GM15510 (cell line): ENCODE results near the gene LAMA2.

ENCODE experiments used
- POLR2A ChIP-seq: IDR thresholded peaks from 3 replicates; pipeline ENCODE4 v1.6.1; 2011; ENCODE audit warnings: borderline replicate concordance; ENCODE audit not compliant: insufficient read length; ENCODE audit errors: extremely low read depth

The LAMA2 gene

DNA sequence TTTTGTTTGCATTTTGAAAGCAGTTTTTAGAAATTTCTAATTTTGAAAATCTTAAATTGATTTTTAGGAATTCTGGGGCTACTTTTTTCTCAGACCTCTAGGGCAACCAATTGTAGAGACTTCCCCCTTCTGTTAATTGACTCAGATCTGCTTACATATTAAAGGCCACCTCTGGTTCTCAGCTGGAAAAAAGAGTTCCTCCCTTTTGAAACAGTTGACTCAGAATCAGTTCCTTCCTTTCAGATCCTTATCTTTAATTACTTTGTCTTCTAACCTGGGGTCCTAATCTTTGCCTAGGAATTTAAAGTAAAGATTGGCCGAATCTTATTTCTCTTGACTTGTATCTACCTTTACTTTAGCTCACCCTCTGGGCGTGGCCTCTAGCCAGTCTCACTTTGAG is 146.8 kb downstream of the LAMA2 start:
- no peak for TF ChIP-seq POLR2A

DNA sequence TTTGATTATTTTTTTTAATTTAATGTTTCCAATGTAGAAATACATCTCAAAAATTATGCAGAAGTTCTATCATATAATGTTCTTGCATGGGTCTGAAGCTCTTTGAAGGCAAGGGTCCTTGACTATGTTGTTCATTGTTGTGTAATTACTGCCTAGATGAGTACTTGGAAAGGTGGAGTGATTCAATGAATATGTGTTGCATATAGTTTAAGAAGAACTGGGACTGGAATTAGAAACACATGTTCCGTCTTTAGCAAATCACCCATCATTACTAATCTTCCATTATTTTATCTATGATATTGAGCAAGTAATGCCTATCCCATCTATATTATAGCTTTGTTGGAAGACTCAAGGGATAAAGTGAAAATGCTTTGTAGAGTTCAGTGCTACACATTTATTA is 147.3 kb downstream of the LAMA2 start:
- no peak for TF ChIP-seq POLR2A

DNA sequence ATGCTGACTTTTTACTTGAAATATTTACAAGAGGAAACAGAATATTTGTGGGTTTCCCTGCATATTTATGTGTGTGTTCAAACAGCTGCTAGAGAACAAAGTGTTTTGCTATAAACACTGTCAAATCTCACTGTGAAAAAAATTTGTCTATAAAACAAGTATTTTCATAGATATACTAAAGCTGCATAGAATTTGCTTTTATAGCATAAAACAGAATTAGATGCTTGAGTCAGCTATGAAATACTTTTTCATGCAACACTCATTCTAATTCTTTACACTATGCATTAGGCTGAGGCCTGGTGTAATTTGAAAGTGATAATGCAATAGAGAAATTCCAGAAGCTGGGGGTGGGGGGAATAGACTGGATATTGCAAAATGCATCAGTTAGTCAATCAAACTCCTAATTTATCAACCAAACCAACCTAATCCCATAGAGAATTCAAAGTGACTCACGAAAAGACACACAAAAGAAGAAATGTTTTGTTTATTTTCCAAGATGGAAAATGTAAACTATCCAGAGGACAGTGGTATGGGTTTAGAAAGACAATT is 148.2 kb downstream of the LAMA2 start:
- no peak for TF ChIP-seq POLR2A

DNA sequence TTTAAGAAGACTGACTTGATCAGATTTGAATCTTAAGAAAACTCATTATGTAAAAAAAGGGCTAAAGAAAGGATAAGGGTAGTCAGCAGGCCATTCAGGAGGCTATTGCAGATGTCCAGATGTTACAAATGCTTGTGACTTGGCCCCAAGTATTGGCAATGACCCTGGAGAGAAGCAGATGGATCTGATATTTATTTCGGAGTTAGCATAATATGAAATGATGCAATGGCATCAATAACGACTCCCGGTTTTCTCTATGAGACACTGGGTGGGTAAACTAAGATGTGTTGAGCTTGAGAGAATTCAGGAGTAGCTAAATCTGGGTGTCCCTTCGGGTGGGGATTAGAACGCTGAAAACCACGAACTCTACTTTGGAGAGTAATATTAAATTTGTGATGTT is 149.7 kb downstream of the LAMA2 start:
- TF ChIP-seq POLR2A, result no peak

DNA sequence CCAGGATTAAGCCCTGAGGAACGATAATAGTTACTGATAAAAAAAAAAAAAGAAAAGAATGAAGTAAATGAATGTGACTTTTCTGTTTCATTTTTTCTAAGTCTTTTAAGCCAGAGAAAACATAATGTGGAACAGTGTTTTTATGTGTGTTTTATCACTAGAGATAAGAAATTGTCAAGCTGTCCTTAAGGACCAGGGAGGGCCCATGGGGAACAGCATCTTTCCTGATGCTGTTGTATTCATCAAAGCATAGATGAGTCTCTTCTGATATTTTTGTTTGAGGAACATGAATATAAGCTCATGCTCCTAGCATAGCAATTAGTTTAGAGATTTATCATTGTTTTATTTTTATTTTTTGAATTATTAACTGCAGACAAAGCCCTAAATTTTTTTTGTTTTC is 150.2 kb downstream of the LAMA2 start:
- no peak for TF ChIP-seq POLR2A

DNA sequence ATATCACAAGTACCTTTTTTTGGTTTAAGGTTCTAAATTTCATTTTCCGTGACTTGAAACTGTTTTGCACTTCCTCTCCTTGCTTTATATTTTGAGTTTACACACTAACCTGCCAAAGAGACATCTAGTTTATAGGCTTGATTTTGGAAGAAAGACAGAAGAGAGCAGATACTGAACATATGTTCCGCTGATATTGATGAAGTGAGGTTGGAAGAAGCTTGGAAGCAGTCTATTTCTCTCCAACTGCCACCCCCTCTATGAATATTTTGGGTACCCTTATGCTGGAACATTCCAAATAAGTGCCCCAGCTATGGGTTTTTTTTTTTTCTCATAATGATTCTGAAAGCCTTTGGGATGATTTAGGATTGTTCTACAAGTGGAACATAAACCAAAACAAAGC is 150.6 kb downstream of the LAMA2 start:
- no peak for TF ChIP-seq POLR2A

DNA sequence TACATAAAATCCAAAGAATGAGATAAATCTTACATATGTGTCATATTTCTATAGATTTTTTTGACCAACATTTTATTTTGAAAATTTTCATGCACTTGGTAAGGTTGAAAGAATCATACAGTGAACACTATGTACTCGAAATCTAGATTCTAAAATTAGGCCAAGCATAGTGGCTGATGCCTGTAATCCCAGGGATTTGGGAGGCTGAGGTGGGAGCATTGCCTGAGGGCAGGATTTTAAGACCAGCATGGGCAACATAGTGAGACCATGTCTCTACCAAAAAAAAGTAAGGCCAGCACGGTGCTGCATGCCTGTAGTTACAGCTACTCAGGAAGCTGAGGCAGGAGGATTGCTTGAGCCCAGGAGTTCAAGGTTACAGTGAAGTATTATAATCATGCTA is 158.6 kb downstream of the LAMA2 start:
- TF ChIP-seq POLR2A, result no peak

DNA sequence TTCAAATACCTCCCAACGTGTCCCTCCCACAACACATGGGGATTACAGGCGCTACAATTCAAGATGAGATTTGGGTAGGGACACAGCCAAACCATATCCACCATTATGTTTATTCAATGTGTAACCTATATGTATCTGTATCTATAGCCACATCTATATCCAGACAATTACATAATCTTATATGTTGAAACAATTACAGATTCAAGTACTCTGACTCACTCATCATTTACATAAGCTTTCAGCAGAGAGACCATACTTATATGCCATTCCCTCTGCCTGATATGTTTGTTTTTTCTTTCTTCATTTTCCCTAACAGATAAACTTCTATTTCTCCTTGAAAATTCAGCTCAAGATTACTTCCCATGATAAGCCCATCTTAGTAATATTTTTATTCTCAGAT is 163.6 kb downstream of the LAMA2 start:
- no peak for TF ChIP-seq POLR2A

DNA sequence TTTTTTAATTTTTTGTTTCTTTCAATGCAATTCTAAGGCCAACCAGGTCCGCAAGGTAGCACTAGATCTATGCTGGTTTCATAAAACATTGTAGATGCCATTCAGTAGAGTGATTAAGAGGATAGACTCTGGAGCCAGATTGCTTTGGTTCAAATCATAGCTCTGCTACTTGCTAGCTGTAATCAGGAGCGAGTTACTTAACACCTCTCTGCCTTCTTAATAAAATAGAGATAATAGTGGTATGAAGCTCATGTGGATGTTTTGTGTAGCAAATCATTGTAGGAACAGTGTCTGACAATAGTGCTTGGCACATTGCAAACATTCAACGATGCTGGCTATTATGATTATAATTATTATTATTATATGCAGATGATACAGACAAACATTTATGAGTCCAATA is 164.9 kb downstream of the LAMA2 start:
- TF ChIP-seq POLR2A, result no peak

DNA sequence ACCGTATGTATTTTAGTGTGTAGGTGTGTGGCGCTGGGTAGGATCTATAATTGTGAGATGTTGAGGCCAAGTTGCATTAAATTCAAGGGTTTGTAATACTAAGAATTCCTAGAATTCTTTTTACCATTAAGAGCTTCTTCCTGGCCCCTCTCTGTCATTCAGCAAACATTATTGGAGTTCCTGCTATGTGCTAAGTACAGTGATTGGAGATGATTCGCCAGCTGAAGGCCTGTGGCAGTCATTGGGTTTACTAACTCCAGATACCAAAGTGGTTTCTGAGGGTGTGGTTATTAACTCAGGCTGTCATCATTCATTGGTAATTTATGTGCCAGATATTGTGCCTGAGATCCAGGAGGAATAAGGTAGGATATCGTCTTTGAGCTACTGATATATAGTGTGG is 167.1 kb downstream of the LAMA2 start:
- no peak for TF ChIP-seq POLR2A

DNA sequence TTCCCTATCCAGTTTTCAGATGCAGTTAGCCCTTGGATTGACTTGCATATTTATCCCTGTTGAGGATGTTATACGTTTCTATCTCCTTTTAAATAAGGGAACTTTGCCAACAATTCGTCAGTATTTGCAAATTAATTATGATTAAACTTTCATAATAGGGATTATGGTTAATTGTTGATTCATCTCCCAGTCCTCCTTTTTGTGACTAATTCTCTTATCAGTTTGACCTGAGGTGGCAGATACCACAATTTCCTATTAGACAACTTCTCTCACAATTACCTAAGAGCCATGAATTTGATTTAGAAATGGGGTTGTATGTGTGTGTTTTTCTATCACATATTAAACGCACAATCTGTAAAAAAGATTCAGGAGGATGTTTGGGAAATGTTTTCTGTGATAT is 172.9 kb downstream of the LAMA2 start:
- TF ChIP-seq POLR2A, result no peak

DNA sequence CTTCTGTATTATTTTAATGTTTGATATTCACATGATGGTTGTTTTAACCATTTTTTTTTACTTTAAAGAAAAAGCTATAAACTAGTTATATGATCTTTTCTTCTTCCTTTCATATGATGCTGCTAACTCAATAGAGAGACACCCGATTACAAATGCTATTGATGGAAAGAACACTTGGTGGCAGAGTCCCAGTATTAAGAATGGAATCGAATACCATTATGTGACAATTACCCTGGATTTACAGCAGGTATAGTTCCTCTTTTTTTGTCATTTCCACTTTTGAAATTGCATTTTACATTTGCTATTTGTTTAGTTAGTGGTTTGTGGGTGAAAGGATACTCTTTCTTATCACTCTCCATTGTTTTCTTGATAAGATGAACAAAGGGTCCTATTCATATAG is 176.7 kb downstream of the LAMA2 start:
- no peak for TF ChIP-seq POLR2A

DNA sequence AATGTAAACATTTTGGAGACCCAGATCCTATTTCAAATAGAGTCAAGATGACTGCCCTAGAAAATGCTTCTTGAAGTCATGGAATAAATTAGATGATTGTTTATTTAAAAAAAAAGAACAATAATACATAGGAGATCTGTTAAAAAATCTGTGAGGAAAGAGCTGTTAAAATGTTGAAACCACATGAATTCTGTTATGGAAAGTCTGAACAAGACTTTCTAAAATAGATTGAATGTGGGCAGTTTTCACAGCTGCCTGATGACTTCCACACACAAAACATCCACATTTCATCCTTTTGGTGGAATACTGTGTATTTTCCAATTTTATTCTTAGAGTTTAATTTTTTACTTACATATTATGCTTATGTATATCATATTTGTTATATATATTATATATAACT is 186.1 kb downstream of the LAMA2 start:
- no peak for TF ChIP-seq POLR2A

DNA sequence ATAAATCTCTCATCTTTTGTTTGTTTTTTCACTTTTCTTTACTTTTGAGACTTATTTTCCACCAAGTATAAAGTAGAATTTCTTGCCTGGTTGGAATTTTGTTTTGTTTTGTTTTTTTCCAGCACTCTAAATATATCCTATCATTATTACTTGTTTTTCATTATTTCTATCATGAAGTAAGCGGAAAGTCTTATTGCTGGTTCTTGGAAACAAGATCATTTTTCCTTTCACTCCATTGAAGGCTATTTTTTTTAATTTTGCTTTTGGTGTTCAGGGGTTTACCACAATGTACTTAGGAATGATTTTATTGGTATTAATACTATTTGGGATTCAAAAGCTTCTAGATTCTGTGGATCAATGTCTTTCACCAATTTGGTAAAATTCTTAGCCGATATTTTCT is 190.1 kb downstream of the LAMA2 start:
- no peak for TF ChIP-seq POLR2A

DNA sequence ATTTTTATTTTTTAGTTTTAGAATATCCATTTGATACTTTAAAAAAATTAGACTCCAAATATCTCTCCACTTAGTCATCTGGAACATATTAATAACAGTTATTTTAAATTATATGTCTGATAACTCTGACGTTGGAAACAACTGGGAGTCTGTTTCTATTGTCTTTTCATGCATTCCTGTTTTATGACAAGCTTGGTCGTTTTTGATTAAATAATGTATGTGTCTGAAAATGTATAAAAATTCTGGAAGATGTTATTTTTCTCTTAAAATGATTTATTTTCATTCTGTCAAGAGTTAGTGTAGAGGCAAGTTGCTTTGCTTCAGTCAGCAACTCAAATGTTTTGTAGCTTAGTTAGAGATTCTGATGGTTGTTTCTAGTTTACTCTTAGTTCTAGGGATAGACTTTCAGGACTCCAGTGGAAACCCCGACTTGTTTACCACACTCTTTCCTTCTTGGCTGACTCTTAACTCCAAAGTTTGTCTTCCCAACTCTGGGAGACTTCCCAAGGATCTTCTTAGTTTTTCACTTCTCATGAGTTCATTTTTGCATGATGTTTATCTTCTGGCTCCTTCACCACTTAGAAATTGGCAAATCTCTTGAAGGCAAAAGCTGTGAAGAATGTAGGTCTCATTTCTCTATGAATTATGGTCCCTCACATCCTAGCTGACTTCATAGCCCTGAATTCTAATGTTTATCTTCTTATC is 190.9 kb downstream of the LAMA2 start:
- no peak for TF ChIP-seq POLR2A

DNA sequence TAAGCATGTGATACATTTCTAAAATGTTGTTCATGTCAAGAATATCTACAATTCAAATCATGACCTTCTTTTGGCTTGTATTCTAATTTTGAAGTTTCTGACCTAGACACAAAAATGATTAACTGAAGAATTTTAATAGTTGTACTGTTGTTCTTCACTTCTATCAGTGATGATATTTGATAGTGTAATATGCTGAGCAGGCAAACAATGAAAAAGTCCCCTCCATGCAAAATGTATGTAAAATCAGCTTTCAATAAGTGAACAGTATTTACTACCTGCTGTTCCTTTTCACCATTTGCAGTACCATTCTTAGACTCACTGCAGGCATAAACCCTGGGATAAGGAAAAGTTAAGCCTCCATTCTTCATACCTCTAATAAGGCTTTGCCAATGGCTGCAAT is 201.5 kb downstream of the LAMA2 start:
- no peak for TF ChIP-seq POLR2A

DNA sequence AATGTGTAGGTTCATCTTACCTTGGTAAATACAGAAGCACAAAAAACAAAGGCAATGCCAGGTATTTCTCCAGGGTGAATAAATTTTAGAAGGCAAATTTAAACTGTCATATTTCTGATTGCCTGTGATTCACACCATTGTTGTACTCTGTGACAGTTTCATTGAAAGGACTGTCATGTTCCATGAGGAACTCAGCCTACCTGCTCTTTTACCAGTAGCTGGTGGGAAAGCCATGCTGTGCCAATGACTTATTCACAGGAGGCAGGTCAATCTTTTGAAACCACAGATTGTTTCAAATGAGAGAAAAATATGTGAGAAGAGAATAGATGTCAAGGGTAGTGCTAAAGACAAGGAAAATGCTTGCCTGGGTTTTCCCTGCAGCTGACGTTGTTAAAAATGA is 206.4 kb downstream of the LAMA2 start:
- no peak for TF ChIP-seq POLR2A
